Measurements from ENCODE around the gene RNF180.
"Not testable (repeated sequence)": the region's sequence is repeated elsewhere in the genome, so short reads cannot be mapped to it uniquely, and the experiment has no call there.

The RNF180 gene

DNA sequence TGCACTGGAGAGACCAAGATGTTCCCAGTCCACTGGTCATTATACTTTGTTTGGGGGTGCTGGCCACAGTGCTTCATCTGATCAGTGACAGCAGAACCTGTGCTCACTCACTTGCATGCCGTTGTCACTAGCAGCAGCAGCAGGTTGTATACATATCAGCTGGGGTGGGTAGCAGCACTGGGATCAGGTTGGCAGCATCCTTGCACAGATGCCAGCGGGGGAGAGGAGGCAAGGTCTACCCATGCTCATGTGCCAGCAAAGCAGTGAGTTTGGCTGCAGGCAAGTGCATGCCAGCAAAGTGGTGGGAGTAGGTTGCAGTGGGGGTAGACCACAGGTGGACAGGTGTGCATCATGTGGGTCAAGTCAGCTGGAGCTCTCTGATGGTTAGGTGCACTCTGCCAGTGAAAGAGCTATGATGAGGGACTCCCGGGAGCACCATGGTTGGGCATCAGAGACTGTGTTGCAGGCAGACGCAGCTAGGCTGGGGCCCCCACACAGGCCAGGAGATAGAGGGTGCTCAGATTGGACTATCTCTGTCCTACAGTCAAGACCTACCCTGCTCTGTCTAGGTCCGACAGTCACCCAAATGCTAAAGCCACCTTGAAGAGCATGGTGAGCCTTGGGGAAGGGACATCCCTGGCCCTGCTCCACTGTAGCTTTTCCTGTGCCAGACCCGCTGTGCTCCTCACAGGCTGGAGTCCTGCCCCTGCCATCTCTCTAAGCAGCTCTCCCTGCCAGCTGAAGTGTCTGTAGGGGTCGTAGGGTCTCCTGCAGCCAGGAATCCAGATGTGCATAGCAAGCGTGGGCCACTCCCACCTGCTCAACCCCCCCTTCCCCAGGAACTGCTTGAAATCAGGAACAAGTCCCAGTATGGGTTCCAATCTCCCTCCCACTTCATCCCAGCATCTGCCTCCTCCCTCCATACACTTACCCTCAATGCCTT, 119.8 kb downstream of the RNF180 start:
- DNase-seq: no peak

DNA sequence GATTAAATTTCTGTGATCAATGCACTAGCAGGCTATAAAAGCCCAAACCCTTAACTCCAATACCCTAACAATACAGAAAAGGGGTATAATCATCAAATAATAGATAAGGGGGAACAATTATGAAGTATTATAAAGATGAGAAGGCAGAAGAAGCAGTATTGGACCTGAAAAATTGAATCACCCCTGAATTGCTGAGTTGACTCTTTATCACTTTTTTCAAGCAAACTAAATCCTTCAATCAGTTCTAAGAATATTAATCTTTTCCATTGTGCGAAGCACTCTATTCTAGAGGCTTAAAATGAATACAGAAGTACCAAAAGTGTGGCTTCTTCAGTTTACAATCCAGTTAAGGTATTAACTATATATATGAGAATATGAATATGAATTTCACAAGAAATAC, 120.7 kb downstream of the RNF180 start:
- no peak for DNase-seq

DNA sequence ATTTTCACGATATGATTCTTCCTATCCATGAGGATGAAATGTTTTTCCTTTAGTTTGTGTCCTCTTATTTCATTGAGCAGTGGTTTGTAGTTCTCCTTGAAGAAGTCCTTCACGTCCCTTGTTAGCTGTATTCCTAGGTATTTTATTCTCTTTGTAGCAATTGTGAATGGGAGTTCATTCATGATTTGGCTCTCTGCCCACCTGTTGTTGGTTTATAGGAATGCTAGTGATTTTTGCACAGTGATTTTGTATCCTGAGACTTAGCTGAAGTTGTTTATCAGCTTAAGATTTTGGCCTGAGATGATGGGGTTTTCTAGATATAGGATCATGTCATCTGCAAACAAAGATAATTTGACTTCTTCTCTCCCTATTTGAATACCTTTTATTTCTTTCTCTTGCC, 122.9 kb downstream of the RNF180 start:
- not testable (repeated sequence) for DNase-seq

DNA sequence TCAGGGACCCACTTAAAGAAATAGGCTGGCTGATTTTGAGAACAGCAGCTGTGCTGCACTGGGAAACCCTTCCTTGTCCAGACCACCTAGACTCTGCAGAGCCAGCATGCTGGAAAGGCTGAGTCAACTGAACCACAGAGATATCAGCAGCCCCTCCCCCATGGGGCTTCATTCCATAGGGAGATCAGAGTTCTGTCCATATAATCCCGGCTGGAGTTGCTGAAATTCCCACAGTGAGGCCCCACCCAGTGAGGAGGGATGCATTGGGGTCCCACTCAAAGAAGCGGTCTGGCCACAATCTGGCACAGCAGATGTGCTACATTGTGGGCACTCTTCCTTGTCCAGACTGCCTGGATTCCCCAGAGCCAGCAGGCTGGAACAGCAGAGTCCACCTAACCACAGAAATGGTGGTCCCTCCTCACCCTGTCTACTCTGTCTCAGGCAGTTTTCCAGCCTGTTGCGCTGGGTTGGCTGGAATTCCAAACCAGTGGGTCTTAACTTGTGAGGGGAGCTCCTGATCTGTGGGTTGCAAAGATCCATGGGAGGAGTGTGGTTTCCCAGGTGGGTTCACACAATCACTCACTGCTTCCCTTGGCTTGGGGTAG, 127.1 kb downstream of the RNF180 start:
- DNase-seq: no peak

DNA sequence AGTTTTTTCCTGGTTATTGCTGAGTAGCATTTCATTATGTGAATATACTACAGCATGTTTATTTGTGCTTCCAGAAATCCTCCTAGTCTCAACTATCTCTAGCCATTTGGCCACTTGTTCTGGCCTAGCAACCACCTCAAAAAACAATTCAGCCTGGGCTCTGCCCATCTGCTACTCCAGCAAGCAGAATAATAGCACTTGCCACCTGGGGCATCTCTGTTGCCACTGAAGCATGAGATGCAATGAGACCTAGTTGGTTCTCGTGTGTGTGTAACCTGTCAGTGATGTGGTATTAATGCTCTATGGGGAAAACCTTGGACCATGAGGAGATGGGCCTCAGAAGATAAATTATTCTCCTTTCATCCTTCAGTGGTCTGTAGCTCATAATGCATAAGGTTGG, 129.5 kb downstream of the RNF180 start:
- no peak for DNase-seq

DNA sequence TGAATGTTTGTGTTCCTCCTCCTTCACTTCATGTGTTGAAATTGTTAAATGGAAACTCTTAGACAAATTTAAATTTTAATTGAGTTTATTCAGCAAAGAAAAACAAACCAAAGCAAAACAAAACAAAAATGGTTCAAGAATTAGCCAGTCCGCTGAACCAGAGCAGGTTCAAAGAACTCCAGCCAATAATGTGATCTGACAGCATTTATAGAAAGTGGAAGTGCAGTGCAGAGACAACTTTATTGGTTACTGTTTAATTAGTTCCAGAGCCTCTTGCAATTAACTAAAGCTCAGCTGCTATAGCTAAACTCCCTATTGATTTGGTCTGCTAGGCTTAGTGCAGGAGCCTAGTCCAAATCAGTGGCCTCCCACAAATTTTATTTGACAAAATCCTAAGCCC, 132.9 kb downstream of the RNF180 start:
- DNase-seq: no peak

DNA sequence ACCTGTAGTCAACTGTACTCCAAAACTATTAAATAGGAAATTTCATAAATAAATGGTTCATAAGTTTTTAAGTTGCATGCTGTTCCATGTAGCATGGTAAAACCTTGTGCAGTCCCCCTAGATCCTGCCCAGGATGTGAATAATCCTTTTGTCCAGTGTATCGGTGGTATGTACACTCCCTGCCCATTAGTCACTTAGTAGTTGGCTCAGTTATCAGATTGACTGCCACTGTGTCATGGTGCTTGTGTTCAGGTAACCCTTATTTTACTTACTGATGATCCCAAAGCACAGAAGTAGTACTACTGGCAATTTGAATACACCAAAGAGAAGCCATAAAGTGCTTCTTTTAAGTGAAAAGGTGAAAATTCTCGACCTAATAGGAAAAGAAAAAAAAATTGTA, 134.2 kb downstream of the RNF180 start:
- DNase-seq: no peak

DNA sequence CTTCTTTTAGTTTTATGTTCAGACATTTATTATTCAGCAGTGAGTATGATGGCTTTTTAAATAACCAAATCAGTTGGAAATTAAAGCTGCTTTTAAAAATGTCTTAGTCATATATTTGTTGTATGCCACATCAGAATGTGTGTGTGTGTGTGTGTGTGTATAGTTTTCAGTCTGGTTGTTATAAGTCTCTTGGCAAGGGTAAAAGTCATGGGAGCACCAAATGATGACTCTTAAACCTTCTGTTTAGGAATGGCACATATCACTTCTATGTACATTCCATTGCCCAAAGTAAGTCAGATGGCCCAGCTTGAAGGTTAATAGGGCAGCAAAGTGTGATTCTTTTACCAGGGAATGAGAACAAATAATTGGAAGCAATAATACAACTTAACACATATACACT, 135.9 kb downstream of the RNF180 start:
- no peak for DNase-seq

DNA sequence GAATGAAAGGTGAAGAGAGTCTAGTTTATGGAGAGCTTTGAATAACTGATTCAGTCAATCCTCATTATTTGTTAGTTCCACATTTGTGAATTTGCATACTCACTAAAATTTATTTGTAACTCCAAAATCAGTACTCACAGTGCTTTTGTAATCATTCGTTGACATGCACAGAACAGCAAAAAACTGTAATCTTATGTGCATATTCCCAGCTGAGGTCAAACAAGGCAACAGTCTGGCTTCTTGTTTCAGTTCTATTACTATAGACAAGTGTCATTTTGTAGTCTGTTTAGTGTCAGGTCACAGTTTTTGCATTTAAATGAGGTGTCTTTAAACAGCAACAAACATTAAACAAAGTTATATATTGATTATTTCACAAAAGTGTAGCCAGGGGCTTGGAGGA, 142.5 kb downstream of the RNF180 start:
- DNase-seq: no peak

DNA sequence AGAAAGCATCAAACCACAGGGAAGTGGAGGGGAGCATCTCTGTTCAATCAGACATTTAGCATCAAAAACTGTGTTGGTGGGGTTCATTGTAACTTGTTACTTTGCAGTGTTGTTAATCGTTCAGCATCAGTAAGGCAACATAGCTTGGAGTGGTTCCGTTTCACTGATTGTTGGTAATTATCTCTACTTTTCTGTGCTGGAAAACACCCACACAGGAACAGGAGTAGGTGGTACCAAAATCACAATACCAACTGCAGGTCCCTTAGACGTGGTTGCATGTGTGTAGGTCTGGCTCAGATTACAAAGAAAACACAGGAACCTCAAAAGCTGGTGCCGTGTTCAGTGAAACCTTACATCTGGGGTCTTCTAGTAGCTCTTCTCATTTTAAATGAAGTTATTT, 146.8 kb downstream of the RNF180 start:
- DNase-seq: no peak

DNA sequence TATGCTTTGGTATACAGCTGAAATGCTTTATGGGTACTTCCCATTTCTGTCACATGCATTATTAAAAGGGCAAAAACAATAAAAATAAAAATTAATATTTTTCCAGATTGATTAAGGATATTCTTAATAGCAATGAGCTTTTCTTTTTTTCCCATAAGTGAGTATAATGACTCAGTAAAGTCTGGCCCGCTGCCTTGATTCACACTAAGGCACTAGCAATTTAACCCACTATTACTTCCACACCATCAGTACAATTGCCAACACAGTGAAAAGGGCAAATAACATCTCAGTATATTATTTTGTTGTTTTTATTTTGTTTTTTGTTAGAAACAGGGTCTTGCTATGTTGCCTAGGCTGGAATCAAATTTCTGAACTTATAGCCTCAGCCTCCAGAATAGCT, 150.1 kb downstream of the RNF180 start:
- no peak for DNase-seq

DNA sequence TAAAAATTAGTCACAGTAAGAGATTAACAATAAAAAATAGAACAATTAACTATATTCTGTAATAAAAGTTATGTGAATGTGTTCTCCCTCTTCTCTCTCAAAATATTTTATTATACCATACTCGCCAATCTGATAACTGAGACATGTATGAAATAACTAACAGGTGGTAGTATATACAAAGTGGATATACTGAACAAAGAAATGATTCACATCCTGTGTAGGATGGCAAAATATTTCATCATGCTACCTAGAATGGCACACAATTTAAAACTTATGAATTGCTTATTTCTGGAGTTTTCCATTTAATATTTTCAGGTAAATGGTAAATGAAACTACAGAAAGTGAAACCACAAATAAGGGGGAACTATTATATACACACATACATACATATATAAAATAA, 152.5 kb downstream of the RNF180 start:
- no peak for DNase-seq

DNA sequence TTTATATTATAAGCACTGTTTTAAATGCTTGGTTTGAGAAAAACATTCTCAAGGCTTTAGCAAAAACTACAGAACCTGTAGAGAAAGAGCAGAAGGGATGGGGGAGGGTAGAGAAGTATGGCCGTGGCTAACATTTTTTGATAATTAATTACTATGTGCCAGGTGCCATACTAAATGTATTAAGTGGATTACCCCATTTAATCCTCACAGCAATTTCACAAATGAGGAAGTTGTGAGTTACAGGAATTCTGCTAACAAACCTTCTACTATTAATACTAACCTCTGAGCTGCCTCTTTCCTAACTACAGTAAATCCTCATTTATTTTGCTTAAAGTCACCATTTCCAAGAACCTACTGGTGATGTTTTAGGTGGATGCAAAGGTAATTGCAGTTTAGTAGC, 157.9 kb downstream of the RNF180 start:
- DNase-seq: no peak

DNA sequence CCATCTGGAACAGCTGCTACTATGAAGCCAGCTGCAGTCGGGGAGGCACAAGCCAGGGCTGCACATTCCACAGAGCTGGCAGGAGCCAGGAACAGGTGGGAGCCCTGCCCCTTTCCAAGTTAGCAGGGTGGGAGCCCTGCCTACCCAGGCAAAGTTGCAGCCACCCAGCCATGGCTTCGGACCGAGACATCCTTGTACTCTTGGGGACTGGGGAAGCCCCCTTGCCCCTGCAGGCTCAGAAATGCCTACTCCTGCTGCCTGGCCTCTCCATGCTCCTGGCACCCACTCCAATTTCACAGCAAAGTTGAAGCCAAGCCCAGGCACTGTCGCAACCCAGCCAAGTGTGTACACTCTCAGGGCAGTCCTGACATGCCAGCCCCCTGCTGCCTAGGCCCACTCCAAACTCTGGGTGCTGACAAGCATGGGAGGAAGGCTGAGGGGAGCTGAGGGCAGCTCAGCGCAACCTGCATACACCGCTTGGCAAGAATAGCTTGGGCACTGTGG, 165.1 kb downstream of the RNF180 start:
- no peak for DNase-seq

DNA sequence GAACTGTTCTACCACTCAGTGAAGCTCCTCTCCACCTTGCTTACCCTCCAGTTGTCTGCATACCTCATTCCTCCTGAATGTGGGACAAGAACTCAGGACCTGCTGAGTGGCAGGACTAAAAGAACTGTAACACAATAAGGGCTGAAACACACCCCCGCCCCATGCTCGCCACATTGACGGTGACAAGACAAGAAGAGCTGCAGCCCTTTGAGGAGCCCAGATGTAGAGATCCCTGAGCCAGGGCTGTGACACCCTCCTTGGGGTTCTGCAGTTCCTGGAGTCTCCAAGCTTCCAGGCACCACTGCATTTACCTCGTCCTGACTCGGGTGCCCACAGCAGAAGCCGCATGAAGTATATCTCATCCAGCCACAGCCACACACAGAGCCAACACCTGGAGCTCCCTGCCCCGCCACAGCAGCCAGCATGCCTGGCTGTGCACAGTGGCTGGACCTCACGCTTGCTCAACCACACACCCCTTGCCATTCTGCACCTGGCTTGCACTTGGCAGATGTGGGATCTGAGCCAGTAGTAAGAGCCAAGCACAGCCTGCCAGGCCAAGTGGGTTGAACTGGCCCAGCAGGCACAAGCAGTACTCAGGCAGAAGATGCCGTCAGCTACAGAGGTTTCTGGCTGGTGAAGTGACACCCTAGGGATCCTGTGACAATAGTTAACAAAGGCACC, 166.1 kb downstream of the RNF180 start:
- no peak for DNase-seq

DNA sequence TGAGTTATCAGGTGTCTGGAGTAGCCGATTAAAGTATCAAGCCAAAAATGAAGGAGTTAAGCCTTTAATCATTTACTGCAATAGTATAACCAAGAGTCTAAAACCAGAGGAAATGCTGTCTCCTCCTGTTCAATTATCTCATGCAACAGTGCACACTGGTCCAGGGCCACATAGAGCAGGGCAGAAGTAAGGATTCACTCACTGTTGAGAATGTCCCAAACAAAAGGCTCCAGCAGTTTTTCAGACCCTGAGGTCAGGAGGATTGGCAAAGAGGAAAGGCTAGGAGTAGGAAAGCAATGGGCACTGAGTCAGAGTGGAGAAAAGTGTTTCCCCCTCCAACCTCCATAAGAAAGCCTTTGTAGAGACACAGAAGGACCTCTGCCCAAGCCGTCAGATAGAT, 168.2 kb downstream of the RNF180 start:
- no peak for DNase-seq

DNA sequence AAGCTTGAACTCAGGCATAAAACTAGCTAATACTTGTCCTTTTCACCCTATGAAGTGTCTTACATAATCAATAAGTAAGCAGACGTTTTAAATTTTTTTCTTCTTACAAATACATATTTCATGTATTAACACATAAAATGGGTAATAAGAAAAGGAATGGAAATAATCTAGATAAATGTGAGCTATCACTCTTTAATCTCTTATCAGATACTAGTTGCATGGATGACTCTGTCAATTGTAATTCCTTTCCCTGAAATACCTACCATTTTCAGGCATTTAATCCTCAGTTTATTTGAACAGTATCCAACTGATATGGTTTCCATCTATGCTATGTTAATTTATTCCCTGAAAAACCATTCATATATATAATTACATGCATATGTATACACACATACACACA, 174.1 kb downstream of the RNF180 start:
- DNase-seq: no peak

DNA sequence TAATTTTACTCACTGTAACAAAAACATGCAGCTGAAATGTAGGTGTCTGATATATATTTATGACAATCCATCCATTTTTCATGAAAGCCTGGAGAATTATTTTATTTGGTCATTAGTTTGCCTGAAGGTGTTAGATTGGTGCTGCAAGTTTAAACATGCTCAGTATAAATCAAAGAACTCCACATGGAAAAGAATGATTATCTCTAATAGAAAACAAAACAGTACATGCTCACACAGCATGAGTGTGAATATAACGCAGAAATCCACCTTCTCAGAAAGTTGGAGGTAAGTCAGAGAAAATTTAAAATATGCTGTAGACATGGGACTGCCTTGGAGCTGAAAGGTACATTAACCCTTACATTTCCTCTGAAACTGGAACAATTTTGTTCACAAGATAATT, 174.7 kb downstream of the RNF180 start:
- DNase-seq: no peak

DNA sequence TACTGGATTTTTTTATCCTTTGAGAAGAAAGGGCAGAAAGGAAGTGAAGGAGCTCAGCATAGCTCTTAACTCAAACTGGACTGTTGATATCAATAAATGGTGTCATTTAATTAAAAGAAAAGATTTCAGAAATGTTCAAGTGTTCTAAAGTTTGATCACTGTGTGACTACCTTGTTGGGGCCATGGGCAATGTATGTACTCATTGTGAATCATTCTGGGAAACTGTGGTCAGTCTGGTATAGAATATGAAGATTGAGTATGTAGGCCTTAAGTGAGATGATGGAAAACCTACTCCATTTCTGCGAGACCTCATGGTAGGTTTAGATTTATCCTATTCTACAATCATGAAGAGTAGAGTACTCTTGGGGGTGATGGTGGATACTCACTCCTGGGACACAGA, 175.7 kb downstream of the RNF180 start:
- DNase-seq: no peak

DNA sequence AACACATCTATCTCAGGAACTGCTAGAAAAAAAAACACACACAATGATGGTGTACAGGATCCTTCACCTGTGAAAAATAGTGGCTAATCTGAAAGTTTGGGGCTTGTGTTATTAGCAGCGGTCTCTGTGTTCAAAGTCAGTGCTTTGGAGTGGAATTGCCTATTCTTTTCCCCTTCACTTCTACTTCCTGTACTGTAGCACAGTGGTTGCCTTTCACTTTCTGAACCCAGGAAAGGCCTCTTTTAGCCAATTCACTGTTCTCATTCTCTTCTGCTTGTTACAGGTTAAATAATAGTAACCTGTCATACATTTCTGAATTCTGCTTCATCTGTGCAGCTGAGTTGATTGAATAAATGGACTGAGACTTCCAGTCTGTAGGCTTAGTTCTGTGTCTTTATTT, 178.9 kb downstream of the RNF180 start:
- DNase-seq: no peak

DNA sequence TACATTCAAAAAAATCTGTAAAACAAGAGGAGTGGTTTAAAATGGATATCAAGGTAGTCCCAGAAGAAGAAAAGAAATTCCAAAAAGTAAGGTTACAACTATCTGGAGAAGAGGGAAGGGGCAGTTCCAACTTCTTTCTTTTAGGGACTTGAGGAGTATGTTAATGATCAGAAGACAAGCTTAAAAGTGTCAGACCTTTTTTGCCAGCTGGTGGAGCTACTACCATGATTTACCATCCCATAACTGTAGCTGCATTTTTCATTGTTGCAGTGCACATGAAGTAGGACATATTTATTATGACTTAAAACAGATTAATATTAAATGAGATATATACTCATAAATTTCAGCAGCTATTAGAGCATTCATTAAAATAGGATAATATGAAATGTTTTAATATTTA, 181.7 kb downstream of the RNF180 start:
- DNase-seq: no peak

DNA sequence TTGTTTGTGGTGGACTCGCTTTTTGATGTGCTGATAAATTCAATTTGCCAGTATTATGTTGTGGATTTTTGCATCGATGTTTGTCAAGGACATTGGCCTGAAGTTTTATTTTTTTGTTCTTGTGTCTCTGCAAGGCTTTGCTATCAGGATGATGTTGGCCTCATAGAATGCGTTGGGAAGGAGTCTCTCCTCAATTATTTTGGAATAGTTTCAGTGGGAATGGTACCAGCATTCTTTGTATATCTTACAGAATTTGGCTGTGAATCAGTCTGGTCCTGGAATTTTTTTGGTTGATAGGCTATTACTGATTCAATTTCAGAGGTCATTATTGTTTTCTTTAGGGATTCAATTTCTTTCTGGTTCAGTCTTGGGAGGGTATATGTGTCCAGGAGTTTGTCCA, 198.8 kb downstream of the RNF180 start:
- DNase-seq: no peak

DNA sequence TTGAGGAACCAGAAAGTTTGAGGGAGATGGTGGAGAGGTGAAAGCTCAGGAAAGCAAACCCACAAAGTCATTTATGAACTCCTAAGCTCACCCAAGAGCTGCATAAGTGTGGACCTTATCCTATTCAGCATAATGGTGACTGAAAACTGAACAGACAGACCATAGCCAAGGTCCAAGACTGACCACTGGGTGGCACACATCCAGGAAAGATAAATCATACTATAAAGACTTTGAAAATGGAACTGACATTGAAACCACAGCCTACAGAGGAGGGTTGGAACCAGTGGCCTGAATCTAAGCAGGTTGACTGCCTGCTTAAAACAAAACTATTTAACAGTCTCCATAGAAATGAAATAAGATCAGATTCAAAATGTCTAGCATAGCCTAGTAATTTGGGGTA, 219.1 kb downstream of the RNF180 start:
- DNase-seq: no peak

DNA sequence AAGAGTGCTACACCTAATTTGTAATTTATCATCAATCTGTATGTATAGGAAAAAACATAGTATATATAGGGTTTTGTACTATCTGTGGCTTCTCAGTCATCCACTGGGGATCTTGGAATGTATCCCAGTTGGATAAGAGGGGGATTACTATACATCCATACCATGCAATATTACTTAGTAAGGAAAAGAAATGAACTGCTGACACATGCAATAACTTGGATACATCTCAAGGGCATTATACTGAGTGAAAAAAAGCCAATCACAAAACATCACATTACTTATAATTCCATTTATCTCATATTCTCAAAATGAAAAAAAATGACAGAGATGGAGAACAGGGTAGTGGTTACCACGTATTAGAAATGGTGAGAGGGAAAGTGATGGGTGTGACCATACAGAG, 231.9 kb downstream of the RNF180 start:
- no peak for DNase-seq

All from activated T-cell treated with anti-CD3 and anti-CD28 coated beads for 4 hours (primary cell).